ENCODE results near the gene MAN2A1.

Gene MAN2A1

GRCh38 chr5:109650493-109650892 lies 39.2 kb upstream of the MAN2A1 start:
- DNase-seq (ENCODE audit: low read depth): no peak
- TF ChIP-seq CTCF (IDR thresholded peaks at IDR 0.05; ENCODE audit: low read depth, low read length, missing control alignments): no peak
- in situ Hi-C loops (cut with HindIII; ENCODE audit: low sequenced_read_pairs): no loop called here
- no peak overlapping the region for H3K4me3 ChIP-seq (ENCODE audit: low read depth, low read length)

GRCh38 chr5:109652096-109652495 lies 37.6 kb upstream of the MAN2A1 start:
- DNase-seq (ENCODE audit: low read depth): peak; percentile 3
- no peak for TF ChIP-seq CTCF (IDR thresholded peaks at IDR 0.05; ENCODE audit: low read depth, low read length, missing control alignments)
- H3K4me3 ChIP-seq (ENCODE audit: low read depth, low read length): no peak overlapping the region
- in situ Hi-C loops (cut with HindIII; ENCODE audit: low sequenced_read_pairs): no loop called here

GRCh38 chr5:109653042-109653441 lies 36.7 kb upstream of the MAN2A1 start:
- H3K4me3 ChIP-seq (ENCODE audit: low read depth, low read length): no peak overlapping the region
- in situ Hi-C loops (cut with HindIII; ENCODE audit: low sequenced_read_pairs): no loop called here
- no peak for DNase-seq (ENCODE audit: low read depth)
- no peak for TF ChIP-seq CTCF (IDR thresholded peaks at IDR 0.05; ENCODE audit: low read depth, low read length, missing control alignments)

- no peak overlapping the region for H3K4me3 ChIP-seq (ENCODE audit: low read depth, low read length)
- in situ Hi-C loops (cut with HindIII; ENCODE audit: low sequenced_read_pairs): no loop called here
- DNase-seq (ENCODE audit: low read depth): no peak
- no peak for TF ChIP-seq CTCF (IDR thresholded peaks at IDR 0.05; ENCODE audit: low read depth, low read length, missing control alignments)
Measured at GRCh38 chr5:109653561-109654239, 36.0 kb upstream of the MAN2A1 start.

GRCh38 chr5:109654455-109654854 lies 35.3 kb upstream of the MAN2A1 start:
- in situ Hi-C loops (cut with HindIII; ENCODE audit: low sequenced_read_pairs): no loop called here
- DNase-seq (ENCODE audit: low read depth): no peak
- H3K4me3 ChIP-seq (ENCODE audit: low read depth, low read length): no peak overlapping the region
- TF ChIP-seq CTCF (IDR thresholded peaks at IDR 0.05; ENCODE audit: low read depth, low read length, missing control alignments): no peak

- no peak overlapping the region for H3K4me3 ChIP-seq (ENCODE audit: low read depth, low read length)
- in situ Hi-C loops (cut with HindIII; ENCODE audit: low sequenced_read_pairs): no loop called here
- DNase-seq (ENCODE audit: low read depth): no peak
- TF ChIP-seq CTCF (IDR thresholded peaks at IDR 0.05; ENCODE audit: low read depth, low read length, missing control alignments): no peak
Measured at GRCh38 chr5:109655841-109656240, 33.9 kb upstream of the MAN2A1 start.

All from astrocyte of the cerebellum (primary cell).